ENCODE measurements around the gene INAFM1. TPM values are rescaled to one million over a fixed set of nuclear protein-coding genes. Genes with fewer than 3 reads are reported as not detected.

Gene INAFM1
- total RNA-seq, 4 donors from 2014 or later, result 7.2 to 17.2 (median 9.6) TPM

- no peak overlapping the region for H3K4me3 ChIP-seq
- TF ChIP-seq POLR2AphosphoS5 (IDR thresholded peaks at IDR 0.05), result peak in 2 of 3 donors; percentile 15 to 42
- TF ChIP-seq EP300 (IDR thresholded peaks at IDR 0.05; ENCODE audit: low read depth), result peak; percentile 61
- no peak for TF ChIP-seq POLR2A (IDR thresholded peaks at IDR 0.05)
- no peak for TF ChIP-seq CTCF (IDR thresholded peaks at IDR 0.05)
- intact Hi-C loops (cut with DNase I; ENCODE audit: low total_unique reads), result loop anchor here (10.0 kb wide), 1 partner anchor 70 kb away; no protein-coding TSS in a partner anchor
- H3K27me3 ChIP-seq, result peaks cover 13% of the 10 kb centered on the region
- peak; percentile 44 for DNase-seq
- H3K9me3 ChIP-seq, result no peaks in the 10 kb centered on the region
- 35 to 36% methylated on average over 2 to 12 of the region's 12 CpGs for WGBS, 2 donors (ENCODE audit: low coverage in 1 of 2)
- H3K4me1 ChIP-seq, result no peaks in the 10 kb centered on the region
- in situ Hi-C loops (cut with MboI; ENCODE audit: low pct_ligation_motif_present in 1 of 4, low pct_unique_long_range_greater_than_20kb in 1 of 4, low sequenced_read_pairs in 3 of 4), result loop anchor here in 1 of 4 donors (25.0 kb wide), 1 partner anchor 397 kb away; the partner anchor contains the start of gene EHD2
- H3K36me3 ChIP-seq, result no peaks in the 10 kb centered on the region
- H3K27ac ChIP-seq, result peak overlapping the region; percentile 13 to 35 (median 20)
Observed at GRCh38 chr19:47315125-47315821, 40.6 kb downstream of the INAFM1 start.

GRCh38 chr19:47316513-47316912 is 41.8 kb downstream of the INAFM1 start:
- H3K4me3 ChIP-seq, result no peak overlapping the region
- WGBS, 2 donors (ENCODE audit: low coverage in 1 of 2), result 70 to 84% methylated on average over 2 to 4 of the region's 4 CpGs
- in situ Hi-C loops (cut with MboI; ENCODE audit: low pct_ligation_motif_present in 1 of 4, low pct_unique_long_range_greater_than_20kb in 1 of 4, low sequenced_read_pairs in 3 of 4), result loop anchor here in 1 of 4 donors (25.0 kb wide), 1 partner anchor 396 kb away; the partner anchor contains the start of gene EHD2

GRCh38 chr19:47319923-47320871 is 45.5 kb downstream of the INAFM1 start:
- Histone ChIP-seq H3K4me1 (no peaks in the 10 kb centered on the region), H3K9me3 (no peaks in the 10 kb centered on the region), H3K27ac (no peak overlapping the region), H3K36me3 (no peaks in the 10 kb centered on the region), H3K4me3 (no peak overlapping the region), H3K27me3 (peaks cover 4% of the 10 kb centered on the region)
- TF ChIP-seq POLR2A (IDR thresholded peaks at IDR 0.05) (no peak), CTCF (IDR thresholded peaks at IDR 0.05) (no peak), EP300 (IDR thresholded peaks at IDR 0.05; ENCODE audit: low read depth) (no peak), POLR2AphosphoS5 (IDR thresholded peaks at IDR 0.05) (no peak)
- no peak for DNase-seq
- intact Hi-C loops (cut with DNase I; ENCODE audit: low total_unique reads) (loop anchor here (10.0 kb wide), 1 partner anchor 65 kb away; no protein-coding TSS in a partner anchor), in situ Hi-C loops (cut with MboI; ENCODE audit: low pct_ligation_motif_present in 1 of 4, low pct_unique_long_range_greater_than_20kb in 1 of 4, low sequenced_read_pairs in 3 of 4) (loop anchor here in 1 of 4 donors (25.0 kb wide), 1 partner anchor 392 kb away; the partner anchor contains the start of gene EHD2)
- WGBS, 2 donors (ENCODE audit: low coverage in 1 of 2), result 93 to 95% methylated on average over 17 to 46 of the region's 46 CpGs

More at GRCh38 chr19:47316513-47316912, 41.8 kb downstream of the INAFM1 start:
- peaks cover 5% of the 10 kb centered on the region for H3K27me3 ChIP-seq
- no peaks in the 10 kb centered on the region for H3K36me3 ChIP-seq
- intact Hi-C loops (cut with DNase I; ENCODE audit: low total_unique reads), result loop anchor here (10.0 kb wide), 1 partner anchor 68 kb away; no protein-coding TSS in a partner anchor
- no peaks in the 10 kb centered on the region for H3K4me1 ChIP-seq
- H3K27ac ChIP-seq, result no peak overlapping the region
- no peak for DNase-seq
- no peaks in the 10 kb centered on the region for H3K9me3 ChIP-seq
- TF ChIP-seq POLR2AphosphoS5 (IDR thresholded peaks at IDR 0.05), result no peak
- no peak for TF ChIP-seq EP300 (IDR thresholded peaks at IDR 0.05; ENCODE audit: low read depth)
- TF ChIP-seq POLR2A (IDR thresholded peaks at IDR 0.05), result no peak
- no peak for TF ChIP-seq CTCF (IDR thresholded peaks at IDR 0.05)

Data from transverse colon (tissue), 4 donors.